Mesenteric fat pad (tissue), 1 donor: Measurements from ENCODE around the gene ALG14. TPM values are rescaled to one million over a fixed set of nuclear protein-coding genes. Genes with fewer than 3 reads are reported as not detected.
"Not testable (repeated sequence)": the region's sequence is repeated elsewhere in the genome, so short reads cannot be mapped to it uniquely, and the experiment has no call there.

Source experiments
- DNase-seq: peaks from one replicate; pipeline ENCODE4 v3.0.0-alpha.2; 2020; ENCODE audit warnings: low spot score
- total RNA-seq: library from RNA; stranded (reverse); fragmentation: NEBNext Ultra II Directional; extraction: Animal tissue kit (Norgen Biotek cat#: 25700); gene quantifications from one replicate; pipeline ENCODE4 v1.2.1, GENCODE V29; 2021
- donor health status: DM: yes; HTN: yes; CAD: no.

The ALG14 gene
- total RNA-seq, 1 donor from 2014 or later: 8.1 TPM

GRCh38 chr1:94955767-94956632, 116.8 kb downstream of the ALG14 start:
- DNase-seq: no peak

- no peak for DNase-seq
These were observed 118.2 kb downstream of the ALG14 start for GRCh38 chr1:94954263-94955220.

GRCh38 chr1:94953746-94954145, 119.0 kb downstream of the ALG14 start:
- no peak for DNase-seq

- DNase-seq: no peak
These were observed 119.6 kb downstream of the ALG14 start for GRCh38 chr1:94953107-94953506.

GRCh38 chr1:94952539-94952938, 120.2 kb downstream of the ALG14 start:
- DNase-seq: no peak

GRCh38 chr1:94951509-94952208, 121.1 kb downstream of the ALG14 start:
- DNase-seq: no peak

GRCh38 chr1:94951046-94951445, 121.7 kb downstream of the ALG14 start:
- no peak for DNase-seq

- DNase-seq: no peak
These were observed 122.8 kb downstream of the ALG14 start for GRCh38 chr1:94949681-94950661.

- DNase-seq: no peak
These were observed 125.3 kb downstream of the ALG14 start for GRCh38 chr1:94947437-94947836.

GRCh38 chr1:94946886-94947285, 125.9 kb downstream of the ALG14 start:
- DNase-seq: no peak

GRCh38 chr1:94942171-94943128, 130.3 kb downstream of the ALG14 start:
- DNase-seq: no peak

- not testable (repeated sequence) for DNase-seq
These were observed 131.3 kb downstream of the ALG14 start for GRCh38 chr1:94941480-94941879.

- no peak for DNase-seq
These were observed 132.0 kb downstream of the ALG14 start for GRCh38 chr1:94940738-94941137.

GRCh38 chr1:94937820-94938219, 134.9 kb downstream of the ALG14 start:
- DNase-seq: no peak

- no peak for DNase-seq
These were observed 135.7 kb downstream of the ALG14 start for GRCh38 chr1:94936861-94937620.

- no peak for DNase-seq
These were observed 137.3 kb downstream of the ALG14 start for GRCh38 chr1:94935476-94935875.

- no peak for DNase-seq
These were observed 137.7 kb downstream of the ALG14 start for GRCh38 chr1:94935034-94935433.

GRCh38 chr1:94934551-94934950, 138.2 kb downstream of the ALG14 start:
- DNase-seq: no peak
